ENCODE data around the gene PRMT1. TPM values are rescaled to one million over a fixed set of nuclear protein-coding genes. Genes with fewer than 3 reads are reported as not detected.

Gene PRMT1
- total and polyA plus RNA-seq, 2 of the 13 experiments (the other 11 are each of a cell fraction or from before 2014, with no cell fraction given) = 324 to 374 TPM

DNA sequence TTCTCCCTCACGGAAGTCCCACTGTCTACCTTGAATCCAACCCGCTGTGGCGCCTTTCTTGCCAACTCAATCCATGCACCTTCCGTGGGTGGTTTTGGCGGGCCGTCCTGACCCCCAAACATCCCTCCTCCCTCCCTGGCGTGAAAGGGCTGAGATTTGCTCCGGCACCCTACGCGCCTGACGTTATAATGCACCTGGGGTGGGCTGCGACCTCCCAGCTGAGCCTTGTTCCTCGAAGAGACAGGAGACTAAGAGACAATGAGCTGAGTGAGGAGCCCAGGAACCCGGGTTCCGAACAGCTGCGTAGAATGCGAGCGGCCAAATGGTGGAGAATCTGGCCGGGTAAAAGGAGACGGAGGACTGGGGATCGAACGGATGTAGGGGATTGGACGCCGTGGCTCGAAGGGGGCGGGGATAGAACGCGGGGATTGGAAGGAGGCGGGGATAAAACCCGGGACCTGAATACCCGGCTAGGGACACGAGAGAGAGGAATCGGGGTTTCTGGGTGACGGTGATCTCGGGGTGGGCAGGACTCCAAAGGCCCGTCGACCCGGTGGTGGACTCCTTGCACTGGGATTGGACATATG, 13.7 kb downstream of the PRMT1 start, which contains the start of gene CPT1C (continued):
- TF ChIP-seq ETS1 (CRISPR knock-in tag; IDR thresholded peaks at IDR 0.05) (no peak), ZNF557 (CRISPR knock-in tag; IDR thresholded peaks at IDR 0.05) (no peak), TEAD2 (CRISPR knock-in tag; IDR thresholded peaks at IDR 0.05) (no peak), RFX5 (IDR thresholded peaks at IDR 0.05; ENCODE audit: low read depth, low read length) (no peak), ZNF343 (CRISPR knock-in tag; IDR thresholded peaks at IDR 0.05) (no peak), DDIT3 (CRISPR knock-in tag; IDR thresholded peaks at IDR 0.05) (no peak), ZNF205 (CRISPR knock-in tag; IDR thresholded peaks at IDR 0.05) (no peak), MLLT10 (CRISPR knock-in tag; IDR thresholded peaks at IDR 0.05) (no peak), ZNF841 (CRISPR knock-in tag; IDR thresholded peaks at IDR 0.05; ENCODE audit: borderline replicate concordance) (no peak), TERF1 (CRISPR knock-in tag; IDR thresholded peaks at IDR 0.05) (no peak), BRCA1 (CRISPR knock-in tag; IDR thresholded peaks at IDR 0.05) (no peak), POLR2AphosphoS5 (IDR thresholded peaks at IDR 0.05; ENCODE audit: low read depth, low read length) (peak; percentile 26; the same call in 1 of the 2 replicates), ZC3H13 (CRISPR knock-in tag; IDR thresholded peaks at IDR 0.05) (0 out of 2 replicates have a peak, but pooled peaks have one; percentile 26), ZNF556 (CRISPR knock-in tag; IDR thresholded peaks at IDR 0.05; ENCODE audit: borderline replicate concordance) (no peak), ZNF224 (CRISPR knock-in tag; IDR thresholded peaks at IDR 0.05) (no peak), CEBPG (CRISPR knock-in tag; IDR thresholded peaks at IDR 0.05) (no peak), ZFP1 (CRISPR knock-in tag; IDR thresholded peaks at IDR 0.05) (no peak), MED8 (CRISPR knock-in tag; IDR thresholded peaks at IDR 0.05; ENCODE audit: insufficient replicate concordance) (no peak), ZNF646 (CRISPR knock-in tag; IDR thresholded peaks at IDR 0.05) (no peak), ZNF333 (CRISPR knock-in tag; IDR thresholded peaks at IDR 0.05; ENCODE audit: borderline replicate concordance) (no peak), AGO2 (optimal IDR thresholded peaks at IDR 0.05; ENCODE audit: low read depth, low read length) (peak; percentile 92)
- TF ChIP-seq, protein P1, sequence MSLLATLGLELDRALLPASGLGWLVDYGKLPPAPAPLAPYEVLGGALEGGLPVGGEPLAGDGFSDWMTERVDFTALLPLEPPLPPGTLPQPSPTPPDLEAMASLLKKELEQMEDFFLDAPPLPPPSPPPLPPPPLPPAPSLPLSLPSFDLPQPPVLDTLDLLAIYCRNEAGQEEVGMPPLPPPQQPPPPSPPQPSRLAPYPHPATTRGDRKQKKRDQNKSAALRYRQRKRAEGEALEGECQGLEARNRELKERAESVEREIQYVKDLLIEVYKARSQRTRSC (CRISPR knock-in tag; IDR thresholded peaks at IDR 0.05; ENCODE audit: low read depth) = no peak

Measured in HepG2 (cell line).